Measurements from ENCODE around the gene BDH1.

DNA sequence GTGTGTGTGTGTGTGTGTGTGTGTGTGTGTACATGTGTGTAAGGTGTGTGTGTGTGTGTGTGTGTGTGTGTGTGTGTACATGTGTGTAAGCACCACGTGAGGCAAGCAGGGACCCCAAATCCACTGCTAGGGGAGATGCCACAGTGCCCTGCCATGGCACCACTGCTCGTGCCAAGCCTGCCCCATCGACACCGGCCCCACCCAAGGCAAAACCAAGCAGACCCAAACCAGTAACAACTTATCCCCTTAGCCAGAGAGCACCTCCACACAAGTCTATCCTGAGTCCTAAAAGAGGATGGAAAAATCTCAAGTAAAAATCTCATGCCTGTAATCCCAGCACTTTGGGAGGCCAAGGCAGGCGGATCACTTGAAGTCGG, 45.1 kb downstream of the BDH1 start:
- TF ChIP-seq, protein P1, sequence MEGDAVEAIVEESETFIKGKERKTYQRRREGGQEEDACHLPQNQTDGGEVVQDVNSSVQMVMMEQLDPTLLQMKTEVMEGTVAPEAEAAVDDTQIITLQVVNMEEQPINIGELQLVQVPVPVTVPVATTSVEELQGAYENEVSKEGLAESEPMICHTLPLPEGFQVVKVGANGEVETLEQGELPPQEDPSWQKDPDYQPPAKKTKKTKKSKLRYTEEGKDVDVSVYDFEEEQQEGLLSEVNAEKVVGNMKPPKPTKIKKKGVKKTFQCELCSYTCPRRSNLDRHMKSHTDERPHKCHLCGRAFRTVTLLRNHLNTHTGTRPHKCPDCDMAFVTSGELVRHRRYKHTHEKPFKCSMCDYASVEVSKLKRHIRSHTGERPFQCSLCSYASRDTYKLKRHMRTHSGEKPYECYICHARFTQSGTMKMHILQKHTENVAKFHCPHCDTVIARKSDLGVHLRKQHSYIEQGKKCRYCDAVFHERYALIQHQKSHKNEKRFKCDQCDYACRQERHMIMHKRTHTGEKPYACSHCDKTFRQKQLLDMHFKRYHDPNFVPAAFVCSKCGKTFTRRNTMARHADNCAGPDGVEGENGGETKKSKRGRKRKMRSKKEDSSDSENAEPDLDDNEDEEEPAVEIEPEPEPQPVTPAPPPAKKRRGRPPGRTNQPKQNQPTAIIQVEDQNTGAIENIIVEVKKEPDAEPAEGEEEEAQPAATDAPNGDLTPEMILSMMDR (IDR thresholded peaks at IDR 0.05; ENCODE audit: insufficient read depth, low read depth, low read length), result no peak
- TF ChIP-seq EZH2 (IDR thresholded peaks at IDR 0.05; ENCODE audit: insufficient read depth, low read length), result no peak

Measured in astrocyte (in vitro differentiated cells and primary cell).